Type B pancreatic cell (in vitro differentiated cells): ENCODE measurements around the gene MPZL3. TPM values are rescaled to one million over a fixed set of nuclear protein-coding genes. Genes with fewer than 3 reads are reported as not detected.

Source experiments
- DNase-seq: peaks from one replicate; pipeline ENCODE4 v3.0.0; 2021; ENCODE audit warnings: mixed read lengths; ENCODE audit not compliant: unreplicated experiment; ENCODE audit errors: extremely low spot score
- H3K27ac Mint-ChIP-seq: 2 replicates; pipeline ENCODE4 v1.8.0; 2021; ENCODE audit warnings: mild to moderate bottlenecking, mixed read lengths
- H3K27me3 Mint-ChIP-seq: 2 replicates; pipeline ENCODE4 v1.8.0; 2021; ENCODE audit warnings: mixed read lengths
- H3K36me3 Mint-ChIP-seq: 2 replicates; pipeline ENCODE4 v1.8.0; 2021; ENCODE audit warnings: mixed read lengths
- H3K4me1 Mint-ChIP-seq: one replicate; pipeline ENCODE4 v1.8.0; 2021; ENCODE audit warnings: mixed read lengths; ENCODE audit not compliant: unreplicated experiment
- H3K4me3 Mint-ChIP-seq: 2 replicates; pipeline ENCODE4 v1.8.0; 2021; ENCODE audit warnings: mild to moderate bottlenecking, mixed read lengths
- H3K9me3 Mint-ChIP-seq: 2 replicates; pipeline ENCODE4 v1.8.0; 2021; ENCODE audit warnings: mixed read lengths
- total RNA-seq: library from RNA; stranded (reverse); gene quantifications from 2 replicates; pipeline ENCODE4 v1.2.1, GENCODE V29; 2021; ENCODE audit warnings: low replicate concordance
- TF ChIP-seq, protein P1 (sequence below): fragments of 200-600 bp; sonication (generic); conservative IDR thresholded peaks from 2 replicates; pipeline ENCODE4 v1.5.0; 2021; ENCODE audit warnings: antibody characterized with exemption, mild to moderate bottlenecking

MPZL3 gene
- total RNA-seq, 1 donor from 2014 or later, result 10.2 TPM

GRCh38 chr11:118200901-118201680, 51.1 kb downstream of the MPZL3 start:
- TF ChIP-seq, protein P1, sequence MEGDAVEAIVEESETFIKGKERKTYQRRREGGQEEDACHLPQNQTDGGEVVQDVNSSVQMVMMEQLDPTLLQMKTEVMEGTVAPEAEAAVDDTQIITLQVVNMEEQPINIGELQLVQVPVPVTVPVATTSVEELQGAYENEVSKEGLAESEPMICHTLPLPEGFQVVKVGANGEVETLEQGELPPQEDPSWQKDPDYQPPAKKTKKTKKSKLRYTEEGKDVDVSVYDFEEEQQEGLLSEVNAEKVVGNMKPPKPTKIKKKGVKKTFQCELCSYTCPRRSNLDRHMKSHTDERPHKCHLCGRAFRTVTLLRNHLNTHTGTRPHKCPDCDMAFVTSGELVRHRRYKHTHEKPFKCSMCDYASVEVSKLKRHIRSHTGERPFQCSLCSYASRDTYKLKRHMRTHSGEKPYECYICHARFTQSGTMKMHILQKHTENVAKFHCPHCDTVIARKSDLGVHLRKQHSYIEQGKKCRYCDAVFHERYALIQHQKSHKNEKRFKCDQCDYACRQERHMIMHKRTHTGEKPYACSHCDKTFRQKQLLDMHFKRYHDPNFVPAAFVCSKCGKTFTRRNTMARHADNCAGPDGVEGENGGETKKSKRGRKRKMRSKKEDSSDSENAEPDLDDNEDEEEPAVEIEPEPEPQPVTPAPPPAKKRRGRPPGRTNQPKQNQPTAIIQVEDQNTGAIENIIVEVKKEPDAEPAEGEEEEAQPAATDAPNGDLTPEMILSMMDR, result no peak
- H3K4me3 Mint-ChIP-seq, result no peak overlapping the region
- no peaks in the 10 kb centered on the region for H3K36me3 Mint-ChIP-seq
- no peak overlapping the region for H3K27ac Mint-ChIP-seq
- H3K9me3 Mint-ChIP-seq, result no peaks in the 10 kb centered on the region
- peaks cover 4% of the 10 kb centered on the region for H3K4me1 Mint-ChIP-seq
- peaks cover 10% of the 10 kb centered on the region for H3K27me3 Mint-ChIP-seq
- no peak for DNase-seq

- TF ChIP-seq, protein P1, result no peak
- H3K36me3 Mint-ChIP-seq, result no peaks in the 10 kb centered on the region
- peaks cover 5% of the 10 kb centered on the region for H3K4me1 Mint-ChIP-seq
- no peaks in the 10 kb centered on the region for H3K9me3 Mint-ChIP-seq
- peaks cover 4% of the 10 kb centered on the region for H3K27me3 Mint-ChIP-seq
- H3K27ac Mint-ChIP-seq, result no peak overlapping the region
- H3K4me3 Mint-ChIP-seq, result no peak overlapping the region
- DNase-seq, result no peak
Observed at GRCh38 chr11:118200497-118200896, 51.7 kb downstream of the MPZL3 start.

GRCh38 chr11:118199135-118199534, 53.0 kb downstream of the MPZL3 start:
- no peak for DNase-seq
- peaks cover 13% of the 10 kb centered on the region for H3K4me1 Mint-ChIP-seq
- H3K4me3 Mint-ChIP-seq, result no peak overlapping the region
- no peaks in the 10 kb centered on the region for H3K9me3 Mint-ChIP-seq
- H3K36me3 Mint-ChIP-seq, result no peaks in the 10 kb centered on the region
- H3K27me3 Mint-ChIP-seq, result no peaks in the 10 kb centered on the region
- TF ChIP-seq, protein P1, result no peak
- H3K27ac Mint-ChIP-seq, result no peak overlapping the region

GRCh38 chr11:118198370-118198769, 53.8 kb downstream of the MPZL3 start:
- peak overlapping the region; percentile 69 for H3K4me3 Mint-ChIP-seq
- peak; percentile 80 for DNase-seq

DNA sequence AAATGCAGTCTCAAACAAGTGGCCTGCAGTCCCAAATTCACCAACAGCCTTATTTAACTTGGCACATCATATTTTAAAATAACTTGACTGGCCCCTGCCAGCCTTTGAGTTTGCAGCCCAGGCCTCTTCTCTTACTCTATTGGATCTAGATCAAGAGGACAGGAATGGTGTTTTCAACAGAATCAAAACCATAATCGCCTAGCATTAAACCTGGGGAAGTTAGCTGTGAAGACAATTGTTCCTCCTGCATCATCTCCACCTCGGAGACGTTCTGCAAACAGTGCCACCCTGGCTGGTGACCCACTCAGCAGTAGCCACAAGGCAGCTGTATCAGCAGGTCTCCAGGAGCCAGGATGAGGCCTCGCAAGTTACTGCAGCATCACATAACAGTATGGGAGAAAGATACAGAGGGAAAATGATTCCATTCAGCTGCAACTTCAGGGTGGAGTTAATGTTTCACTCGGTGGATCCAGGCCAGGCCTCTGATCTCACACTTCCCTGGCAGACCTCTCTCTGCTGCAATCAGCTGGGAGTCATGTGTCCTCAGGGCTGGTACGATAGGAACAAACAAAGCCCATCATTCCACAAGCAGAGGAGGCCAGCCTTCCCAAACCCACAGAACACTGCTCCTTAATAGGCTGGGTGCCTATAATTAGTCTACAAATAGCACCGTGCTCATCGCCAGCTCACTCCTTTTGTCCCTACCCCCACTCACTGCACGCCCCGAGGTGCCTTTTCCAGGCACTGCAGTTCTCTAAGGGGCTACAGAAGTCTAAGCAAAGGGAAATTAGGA, 57.1 kb downstream of the MPZL3 start:
- Mint-ChIP-seq H3K36me3 (no peaks in the 10 kb centered on the region), H3K4me1 (peaks cover 13% of the 10 kb centered on the region), H3K27me3 (peaks cover 5% of the 10 kb centered on the region), H3K4me3 (peak overlapping the region; percentile 44), H3K27ac (peak overlapping the region; percentile 74), H3K9me3 (no peaks in the 10 kb centered on the region)
- TF ChIP-seq, protein P1, result no peak
- no peak for DNase-seq

More at GRCh38 chr11:118198370-118198769, 53.8 kb downstream of the MPZL3 start:
- TF ChIP-seq, protein P1, result peak; percentile 89
- peaks cover 13% of the 10 kb centered on the region for H3K4me1 Mint-ChIP-seq
- H3K9me3 Mint-ChIP-seq, result no peaks in the 10 kb centered on the region
- no peaks in the 10 kb centered on the region for H3K36me3 Mint-ChIP-seq
- H3K27me3 Mint-ChIP-seq, result no peaks in the 10 kb centered on the region
- H3K27ac Mint-ChIP-seq, result no peak overlapping the region
